LNCAP (cell line): ENCODE data around the gene ESRRA.

Experiments used
- TF ChIP-seq, protein P1 (sequence below): fragments of 450-650 bp; IDR thresholded peaks from 2 replicates; pipeline ENCODE4 v1.5.1; 2017; ENCODE audit warnings: mild to moderate bottlenecking

ESRRA gene

DNA sequence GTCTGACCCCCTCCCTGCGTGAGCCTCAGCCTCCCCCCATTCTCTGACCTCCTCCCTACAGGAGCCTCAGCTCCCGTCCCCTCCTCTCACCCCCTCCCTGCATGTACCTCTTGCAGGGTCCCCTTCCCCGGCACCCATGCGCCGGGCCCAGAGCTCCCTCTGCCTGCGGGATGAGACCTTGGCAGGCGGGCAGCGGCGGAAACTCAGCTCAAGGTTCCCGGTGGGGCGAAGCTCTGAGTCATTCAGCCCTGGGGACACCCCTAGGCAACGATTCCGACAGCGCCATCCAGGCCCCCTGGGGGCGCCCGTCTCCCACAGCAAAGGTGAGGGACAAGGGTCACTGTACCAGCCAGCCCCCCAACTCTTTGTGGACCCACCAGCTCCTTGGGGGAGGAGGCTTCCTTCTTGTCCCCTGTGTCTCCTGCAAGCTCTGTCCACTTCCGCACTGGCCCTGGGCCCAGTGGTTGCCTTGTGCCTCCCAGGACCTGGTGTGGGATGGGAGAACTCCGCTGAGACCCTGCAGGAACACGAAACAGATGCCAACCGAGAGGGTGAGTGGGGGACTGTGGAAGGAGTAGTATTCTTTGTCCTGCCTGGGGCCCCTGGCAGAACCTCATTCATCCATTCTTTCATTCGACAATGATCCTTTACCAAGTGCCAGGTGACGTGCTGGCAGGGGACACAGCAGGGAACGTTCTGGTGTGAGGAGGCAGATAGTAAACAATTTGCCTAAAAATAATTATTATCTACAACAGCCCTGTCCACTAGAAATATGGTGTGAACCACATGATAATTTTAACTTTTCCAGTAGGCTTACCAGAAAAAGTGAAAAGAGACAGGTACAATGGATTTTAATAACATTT, 50.0 kb downstream of the ESRRA start:
- TF ChIP-seq, protein P1, sequence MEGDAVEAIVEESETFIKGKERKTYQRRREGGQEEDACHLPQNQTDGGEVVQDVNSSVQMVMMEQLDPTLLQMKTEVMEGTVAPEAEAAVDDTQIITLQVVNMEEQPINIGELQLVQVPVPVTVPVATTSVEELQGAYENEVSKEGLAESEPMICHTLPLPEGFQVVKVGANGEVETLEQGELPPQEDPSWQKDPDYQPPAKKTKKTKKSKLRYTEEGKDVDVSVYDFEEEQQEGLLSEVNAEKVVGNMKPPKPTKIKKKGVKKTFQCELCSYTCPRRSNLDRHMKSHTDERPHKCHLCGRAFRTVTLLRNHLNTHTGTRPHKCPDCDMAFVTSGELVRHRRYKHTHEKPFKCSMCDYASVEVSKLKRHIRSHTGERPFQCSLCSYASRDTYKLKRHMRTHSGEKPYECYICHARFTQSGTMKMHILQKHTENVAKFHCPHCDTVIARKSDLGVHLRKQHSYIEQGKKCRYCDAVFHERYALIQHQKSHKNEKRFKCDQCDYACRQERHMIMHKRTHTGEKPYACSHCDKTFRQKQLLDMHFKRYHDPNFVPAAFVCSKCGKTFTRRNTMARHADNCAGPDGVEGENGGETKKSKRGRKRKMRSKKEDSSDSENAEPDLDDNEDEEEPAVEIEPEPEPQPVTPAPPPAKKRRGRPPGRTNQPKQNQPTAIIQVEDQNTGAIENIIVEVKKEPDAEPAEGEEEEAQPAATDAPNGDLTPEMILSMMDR, result peak; percentile 81

DNA sequence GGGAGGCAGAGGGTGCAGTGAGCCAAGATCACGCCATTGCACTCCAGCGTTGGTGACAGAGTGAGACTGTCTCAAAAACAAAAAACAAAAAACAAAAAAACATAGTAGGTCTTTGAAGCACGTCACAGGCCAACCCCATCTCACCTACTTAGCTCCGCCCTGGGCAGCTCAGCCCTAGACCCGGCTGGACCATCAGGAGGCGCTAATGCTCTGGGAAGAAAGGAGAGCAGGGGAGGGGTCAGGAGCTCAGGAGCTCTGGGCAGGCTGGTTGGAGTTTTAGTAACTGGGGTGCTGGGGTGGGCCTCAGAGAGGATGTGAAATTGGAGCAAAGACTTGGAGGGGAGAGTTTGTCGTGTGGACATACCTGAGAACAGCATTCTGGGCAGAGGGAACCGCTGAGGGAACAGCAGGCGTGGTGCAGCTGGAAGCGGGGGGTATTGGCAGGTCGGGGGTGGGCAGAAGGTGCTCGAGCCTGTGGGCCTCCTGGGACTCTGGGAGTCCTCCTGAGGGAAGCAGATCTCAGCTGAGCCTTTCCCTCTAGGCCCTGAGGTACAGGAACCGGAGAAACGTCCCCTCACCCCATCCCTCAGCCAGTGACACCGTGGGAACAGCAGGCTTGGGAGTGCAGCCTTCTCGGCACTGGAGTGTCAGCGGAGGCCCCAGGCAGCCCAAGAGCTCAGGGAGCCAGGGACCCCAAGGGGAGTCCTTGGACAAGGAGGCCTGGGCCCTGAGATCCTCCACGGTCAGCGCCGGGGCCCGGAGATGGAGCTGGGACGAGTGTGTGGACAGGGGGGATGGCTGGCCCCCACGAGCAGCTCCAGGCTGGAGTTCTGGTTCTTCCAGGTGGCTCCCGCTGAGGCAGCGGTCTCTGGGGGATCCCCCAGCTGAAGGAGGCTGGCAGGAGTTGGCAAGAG, 51.4 kb downstream of the ESRRA start:
- TF ChIP-seq, protein P1, result peak; percentile 79

DNA sequence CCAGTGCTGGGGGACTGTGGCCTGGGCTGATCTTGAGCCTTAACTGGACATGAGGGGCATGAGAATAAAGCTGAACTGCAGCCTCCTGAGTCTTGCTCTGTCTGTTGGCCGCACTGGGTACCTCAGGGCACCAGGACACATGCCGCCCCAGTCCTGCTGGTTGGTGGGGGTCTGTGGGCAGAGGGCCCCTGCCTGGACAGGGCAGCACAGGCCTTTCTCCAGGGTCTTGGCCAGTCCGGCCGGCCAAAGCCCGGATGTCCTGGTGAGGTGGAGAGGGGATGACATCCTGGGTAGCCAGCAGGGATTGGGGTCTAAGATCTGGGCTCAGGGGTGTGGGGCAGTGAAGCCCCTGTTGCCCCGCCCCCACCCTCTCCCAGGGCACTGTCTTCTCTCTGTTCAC, 52.1 kb downstream of the ESRRA start:
- TF ChIP-seq, protein P1, result no peak

DNA sequence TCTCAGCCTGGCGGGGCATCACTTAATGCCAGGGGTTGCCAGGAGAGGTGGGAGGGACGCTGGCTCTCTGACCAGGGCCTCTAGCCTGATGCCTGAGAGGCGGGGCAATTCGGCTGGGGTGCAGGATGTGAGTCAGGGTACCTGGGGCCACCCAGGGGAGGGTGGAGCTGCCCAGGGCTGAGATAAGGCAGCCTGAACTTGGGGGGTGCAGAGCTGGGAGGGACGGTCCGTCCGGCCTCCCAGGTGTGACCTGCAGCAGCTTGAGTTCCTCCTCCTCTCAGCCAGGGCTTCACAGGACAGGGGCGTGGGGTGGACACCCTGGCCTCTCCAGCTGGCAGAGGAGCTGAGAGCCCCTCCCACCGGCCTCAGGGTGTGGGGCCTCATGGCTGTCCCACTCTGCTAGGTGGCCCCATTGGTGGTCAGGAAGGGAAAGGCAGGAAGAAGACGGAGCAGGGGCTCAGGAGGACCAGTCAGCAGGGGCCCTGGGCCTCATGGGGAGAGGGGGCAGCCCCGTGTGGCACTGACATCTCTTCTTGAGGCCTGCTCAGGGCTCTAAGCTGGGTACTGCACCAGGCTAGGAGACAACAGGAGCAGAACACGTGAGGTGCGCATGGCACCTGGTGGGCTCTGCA, 52.7 kb downstream of the ESRRA start:
- TF ChIP-seq, protein P1, result no peak

DNA sequence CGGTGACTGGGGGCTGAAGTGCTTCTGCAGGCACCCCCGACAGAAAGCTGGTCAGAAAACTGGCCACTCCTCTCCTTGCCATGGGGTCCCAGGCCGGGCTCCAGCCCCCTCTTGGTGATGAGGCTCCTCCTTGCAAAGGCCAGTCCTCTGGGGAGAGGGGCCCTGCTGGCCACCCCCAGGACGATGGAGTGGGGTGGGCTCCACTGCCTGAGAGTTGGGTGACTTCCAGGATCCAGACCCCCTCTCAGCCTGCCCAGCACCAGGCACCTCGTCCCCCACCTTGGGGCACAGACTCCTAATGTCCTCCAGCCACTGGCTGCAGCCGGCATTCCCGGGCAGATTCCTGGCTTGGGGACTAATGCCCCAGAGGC, 53.2 kb downstream of the ESRRA start:
- TF ChIP-seq, protein P1, result no peak

DNA sequence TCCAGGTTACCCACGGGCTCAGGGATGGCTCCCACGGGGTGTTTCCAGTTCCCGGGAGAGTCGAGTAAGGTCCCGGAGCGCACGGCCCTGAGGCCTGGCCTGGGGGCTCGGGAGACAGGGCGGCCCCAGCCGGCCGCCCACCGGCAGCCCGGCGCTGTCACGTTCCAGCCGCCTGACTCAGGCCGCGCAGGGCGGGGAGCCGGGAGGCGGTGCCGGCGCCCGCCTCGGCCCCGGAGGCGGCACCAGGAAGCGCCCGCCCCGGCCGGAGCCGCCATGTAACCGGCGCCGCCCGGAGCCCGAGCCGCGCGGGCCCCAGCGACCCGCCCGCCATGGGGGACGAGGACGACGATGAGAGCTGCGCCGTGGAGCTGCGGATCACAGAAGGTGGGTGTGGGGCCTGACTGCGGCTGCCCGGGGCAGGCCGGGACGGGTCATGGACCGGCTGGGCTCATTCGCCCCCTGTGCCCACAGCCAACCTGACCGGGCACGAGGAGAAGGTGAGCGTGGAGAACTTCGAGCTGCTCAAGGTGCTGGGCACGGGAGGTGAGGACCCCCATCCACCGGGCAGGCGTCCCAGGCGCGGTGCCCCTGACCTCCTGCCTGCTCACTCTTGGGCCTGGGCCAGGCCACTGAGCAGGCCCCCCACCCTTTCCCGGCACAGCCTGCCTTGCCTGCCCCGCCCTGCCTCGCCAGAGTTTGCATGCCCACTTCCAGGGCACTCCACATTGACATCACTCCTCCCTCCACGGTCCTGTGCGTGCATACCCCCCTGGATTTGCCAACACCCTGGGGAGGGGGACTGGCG, 53.8 kb downstream of the ESRRA start, which contains the start of gene RPS6KA4:
Gene RPS6KA4 (plus strand): TSS at position 256 of the 805 bp plus-strand sequence. CDS start 74 bp downstream, at position 330.
- TF ChIP-seq, protein P1, result no peak
